ENCODE data around the gene GPR84.

GRCh38 chr12:54359762-54360351, 4.4 kb downstream of the GPR84 start:
- TF ChIP-seq CTCF (IDR thresholded peaks at IDR 0.05) = no peak
- TF ChIP-seq POLR2AphosphoS5 (IDR thresholded peaks at IDR 0.05) = peak in 1 of 3 donors; percentile 2
- TF ChIP-seq POLR2A (IDR thresholded peaks at IDR 0.05) = no peak

Measured in transverse colon (tissue), 4 donors.